ENCODE results near the gene PPFIA1. TPM values are rescaled to one million over a fixed set of nuclear protein-coding genes. Genes with fewer than 3 reads are reported as not detected.

The PPFIA1 gene
- total RNA-seq, 2 donors from 2014 or later, result 105 to 118 TPM

DNA sequence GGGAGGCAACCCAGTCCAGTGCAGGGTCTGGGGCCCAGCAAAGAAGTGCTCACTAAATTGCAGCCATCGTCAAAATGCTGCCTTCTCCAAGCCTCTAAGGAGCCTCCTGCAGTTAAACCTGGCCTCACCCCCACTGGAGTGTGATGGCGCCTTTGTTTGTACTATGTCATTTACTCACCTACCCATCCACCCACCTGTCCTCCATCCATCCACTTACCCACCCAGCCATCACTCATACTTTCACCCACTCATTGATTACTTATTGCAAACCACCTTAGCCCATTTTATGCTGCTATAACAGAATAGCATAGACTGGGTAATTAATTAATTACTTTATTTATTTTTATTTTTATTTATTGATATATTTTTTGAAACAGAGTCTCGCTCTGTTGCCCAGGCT is 28.8 kb upstream of the PPFIA1 start:
- Mint-ChIP-seq H3K4me3 (no peak overlapping the region), H3K27me3 (ENCODE audit: insufficient read depth) (no peaks in the 10 kb centered on the region), H3K27ac (peak overlapping the region; percentile 69), H3K36me3 (ENCODE audit: low read depth) (peaks cover 2% of the 10 kb centered on the region), H3K9me3 (peaks cover 2% of the 10 kb centered on the region), H3K4me1 (peaks cover 31% of the 10 kb centered on the region)
- Histone ChIP-seq H3K9me3 (ENCODE audit: control insufficient read depth, low read length) (no peaks in the 10 kb centered on the region), H3K4me1 (ENCODE audit: control insufficient read depth, insufficient read depth, low read length) (peaks cover 13% of the 10 kb centered on the region), H3K27me3 (ENCODE audit: control insufficient read depth, insufficient read depth, low read length, poor library complexity, severe bottlenecking) (no peaks in the 10 kb centered on the region), H3K9ac (ENCODE audit: extremely low read depth, low read length, poor library complexity, severe bottlenecking) (no peak overlapping the region), H3K4me3 (ENCODE audit: low read length) (no peak overlapping the region), H3K36me3 (ENCODE audit: control insufficient read depth, insufficient read depth, low read length) (no peaks in the 10 kb centered on the region), H3K27ac (ENCODE audit: low read depth, low read length) (no peak overlapping the region)
- no peak for DNase-seq
- TF ChIP-seq, protein P1, sequence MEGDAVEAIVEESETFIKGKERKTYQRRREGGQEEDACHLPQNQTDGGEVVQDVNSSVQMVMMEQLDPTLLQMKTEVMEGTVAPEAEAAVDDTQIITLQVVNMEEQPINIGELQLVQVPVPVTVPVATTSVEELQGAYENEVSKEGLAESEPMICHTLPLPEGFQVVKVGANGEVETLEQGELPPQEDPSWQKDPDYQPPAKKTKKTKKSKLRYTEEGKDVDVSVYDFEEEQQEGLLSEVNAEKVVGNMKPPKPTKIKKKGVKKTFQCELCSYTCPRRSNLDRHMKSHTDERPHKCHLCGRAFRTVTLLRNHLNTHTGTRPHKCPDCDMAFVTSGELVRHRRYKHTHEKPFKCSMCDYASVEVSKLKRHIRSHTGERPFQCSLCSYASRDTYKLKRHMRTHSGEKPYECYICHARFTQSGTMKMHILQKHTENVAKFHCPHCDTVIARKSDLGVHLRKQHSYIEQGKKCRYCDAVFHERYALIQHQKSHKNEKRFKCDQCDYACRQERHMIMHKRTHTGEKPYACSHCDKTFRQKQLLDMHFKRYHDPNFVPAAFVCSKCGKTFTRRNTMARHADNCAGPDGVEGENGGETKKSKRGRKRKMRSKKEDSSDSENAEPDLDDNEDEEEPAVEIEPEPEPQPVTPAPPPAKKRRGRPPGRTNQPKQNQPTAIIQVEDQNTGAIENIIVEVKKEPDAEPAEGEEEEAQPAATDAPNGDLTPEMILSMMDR (conservative IDR thresholded peaks at IDR 0.05), result no peak
- 87 to 89% methylated on average over 3 of the region's 3 CpGs for WGBS, 2 experiments (ENCODE audit: insufficient coverage in 1 of 2, insufficient read length in 1 of 2)

DNA sequence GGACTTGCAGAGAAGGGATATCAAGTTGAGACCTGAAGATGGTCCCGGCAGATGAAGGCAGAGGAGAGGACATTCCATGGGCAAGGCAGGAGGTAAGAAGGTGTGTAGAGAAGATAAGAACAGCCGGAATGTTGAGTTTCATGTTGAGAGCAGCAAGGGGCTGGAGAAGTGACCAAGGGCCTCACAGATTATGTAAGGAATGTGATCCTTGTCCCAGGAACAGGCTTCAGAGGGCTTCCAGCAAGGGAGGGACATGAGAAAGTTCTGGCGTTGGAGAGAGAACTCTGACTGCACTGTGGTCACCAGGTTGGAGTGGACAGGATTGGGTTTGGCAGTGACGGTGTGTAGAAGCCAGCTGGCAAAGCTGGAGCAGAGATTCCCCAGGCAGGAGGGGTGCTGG is 27.6 kb upstream of the PPFIA1 start:
- Histone ChIP-seq H3K4me1 (ENCODE audit: control insufficient read depth, insufficient read depth, low read length) (peaks cover 13% of the 10 kb centered on the region), H3K27me3 (ENCODE audit: control insufficient read depth, insufficient read depth, low read length, poor library complexity, severe bottlenecking) (no peaks in the 10 kb centered on the region), H3K27ac (ENCODE audit: low read depth, low read length) (no peak overlapping the region), H3K36me3 (ENCODE audit: control insufficient read depth, insufficient read depth, low read length) (no peaks in the 10 kb centered on the region), H3K9me3 (ENCODE audit: control insufficient read depth, low read length) (no peaks in the 10 kb centered on the region), H3K9ac (ENCODE audit: extremely low read depth, low read length, poor library complexity, severe bottlenecking) (no peak overlapping the region), H3K4me3 (ENCODE audit: low read length) (no peak overlapping the region)
- TF ChIP-seq, protein P1 (conservative IDR thresholded peaks at IDR 0.05), result no peak
- Mint-ChIP-seq H3K4me3 (no peak overlapping the region), H3K27ac (peak overlapping the region; percentile 87), H3K36me3 (ENCODE audit: low read depth) (peaks cover under 1% of the 10 kb centered on the region), H3K27me3 (ENCODE audit: insufficient read depth) (no peaks in the 10 kb centered on the region), H3K9me3 (peaks cover 2% of the 10 kb centered on the region), H3K4me1 (peaks cover 42% of the 10 kb centered on the region)
- WGBS, 2 experiments (ENCODE audit: insufficient coverage in 1 of 2, insufficient read length in 1 of 2), result 78 to 82% methylated on average over 3 to 4 of the region's 4 CpGs
- no peak for DNase-seq

DNA sequence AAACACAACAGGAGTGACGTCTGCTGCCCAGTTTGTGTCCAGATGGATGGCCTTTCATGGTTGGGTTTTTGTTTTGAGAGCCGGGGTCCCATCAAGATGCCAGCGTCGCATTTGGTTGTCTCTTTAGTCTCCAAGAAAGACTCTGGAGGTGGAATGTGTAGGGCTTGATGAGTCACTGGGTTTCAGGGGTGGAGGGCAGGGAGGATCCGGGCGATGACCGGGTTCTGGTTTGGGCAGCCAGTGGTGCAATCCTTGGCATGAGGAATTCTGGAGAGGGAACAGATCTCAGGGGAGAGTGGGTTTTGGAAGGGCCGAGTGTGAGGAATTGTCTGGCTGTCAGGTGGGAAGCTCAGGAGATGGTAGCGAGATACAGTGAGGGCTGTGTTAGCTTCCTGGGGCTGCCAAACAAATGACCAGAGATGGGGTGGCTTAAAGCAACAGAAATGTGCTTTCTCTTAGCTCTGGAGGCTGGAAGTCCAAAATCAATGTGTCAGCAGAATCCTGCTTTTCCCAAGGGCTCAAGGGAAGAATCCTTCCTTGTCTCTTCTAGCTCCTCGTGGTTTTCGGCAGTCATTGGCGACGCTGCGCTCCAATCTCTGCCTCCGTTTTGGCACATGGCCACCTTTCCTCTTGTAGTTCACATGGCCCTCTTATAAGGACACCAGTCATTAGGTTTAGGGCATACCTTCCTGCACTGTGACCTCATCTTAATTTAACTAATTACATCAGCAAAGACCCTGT is 26.4 kb upstream of the PPFIA1 start:
- 92 to 96% methylated on average over 14 to 15 of the region's 15 CpGs for WGBS, 2 experiments (ENCODE audit: insufficient coverage in 1 of 2, insufficient read length in 1 of 2)
- no peak for DNase-seq
- no peaks in the 10 kb centered on the region for H3K36me3 Mint-ChIP-seq (ENCODE audit: low read depth)
- H3K27me3 ChIP-seq (ENCODE audit: control insufficient read depth, insufficient read depth, low read length, poor library complexity, severe bottlenecking), result no peaks in the 10 kb centered on the region
- H3K9me3 ChIP-seq (ENCODE audit: control insufficient read depth, low read length), result no peaks in the 10 kb centered on the region
- H3K4me1 ChIP-seq (ENCODE audit: control insufficient read depth, insufficient read depth, low read length), result peaks cover 13% of the 10 kb centered on the region
- H3K9me3 Mint-ChIP-seq, result peaks cover 2% of the 10 kb centered on the region
- no peak overlapping the region for H3K4me3 Mint-ChIP-seq
- no peak overlapping the region for H3K9ac ChIP-seq (ENCODE audit: extremely low read depth, low read length, poor library complexity, severe bottlenecking)
- peak overlapping the region; percentile 57 for H3K27ac Mint-ChIP-seq
- TF ChIP-seq, protein P1 (conservative IDR thresholded peaks at IDR 0.05), result no peak
- no peaks in the 10 kb centered on the region for H3K27me3 Mint-ChIP-seq (ENCODE audit: insufficient read depth)
- H3K27ac ChIP-seq (ENCODE audit: low read depth, low read length), result no peak overlapping the region
- no peak overlapping the region for H3K4me3 ChIP-seq (ENCODE audit: low read length)
- peaks cover 50% of the 10 kb centered on the region for H3K4me1 Mint-ChIP-seq
- H3K36me3 ChIP-seq (ENCODE audit: control insufficient read depth, insufficient read depth, low read length), result no peaks in the 10 kb centered on the region
